Breast epithelium (tissue), 3 donors: Measurements from ENCODE around the gene ERMARD.

Experiments used
- CTCF ChIP-seq, 3 donors: fragments of 450-650 bp; IDR thresholded peaks; one replicate each; pipeline ENCODE4 v1.5.1; 2016 to 2017; ENCODE audit warnings: antibody characterized with exemption in 3 of 3, mild to moderate bottlenecking in 3 of 3, moderate library complexity in 3 of 3
- POLR2A ChIP-seq: fragments of 450-650 bp; IDR thresholded peaks from one replicate; pipeline ENCODE4 v1.6.1; 2016; ENCODE audit warnings: antibody characterized with exemption, mild to moderate bottlenecking, moderate library complexity

DNA sequence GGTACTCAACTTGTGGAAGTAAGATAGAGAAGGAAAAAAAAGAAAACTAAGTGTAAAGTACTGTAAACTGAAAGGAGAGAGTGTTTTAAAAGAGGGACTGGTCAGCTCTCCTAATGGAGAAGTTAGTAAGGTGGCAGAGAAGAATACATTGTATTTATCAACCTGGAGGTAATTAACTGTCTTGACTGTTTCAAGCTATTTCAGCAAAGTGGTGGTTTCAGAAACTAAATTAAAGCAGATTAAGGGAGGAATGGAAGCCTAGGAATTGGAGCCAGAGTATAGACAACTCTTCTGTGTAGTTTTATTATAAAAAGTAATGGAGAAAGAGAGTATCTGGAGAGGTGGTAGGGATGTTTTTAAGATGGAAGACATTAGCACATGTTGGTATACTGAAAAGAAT lies 24.5 kb upstream of the ERMARD start:
- TF ChIP-seq POLR2A (no peak), CTCF (IDR thresholded peaks at IDR 0.05) (no peak)
